K562 (cell line): ENCODE measurements around the gene SAMD8. TPM values are rescaled to one million over a fixed set of nuclear protein-coding genes. Genes with fewer than 3 reads are reported as not detected.

ENCODE experiments used
- ATAC-seq: fragments of 200-7000 bp; cut with Tn5 transposase; 3 replicates; pipeline ENCODE4 v1.9.1; 2020; ENCODE audit warnings: moderate library complexity
- BruUV-seq: library from RNA; stranded (reverse); fragments of 400-500 nt; replicated peaks from 2 replicates; lab custom pipeline; 2021; lab: Mats Ljungman, UMichigan
- CTCF ChIA-PET: fragments of 300-600 bp; formaldehyde crosslinking; extraction: SDS; loops from one replicate; lab custom pipeline; 2021; ENCODE audit warnings: low intra/inter-chr PET ratio; lab: Yijun Ruan, JAX
- POLR2A ChIA-PET: fragments of 300-600, 350-650 bp; sonication (Branson Sonifier 250); formaldehyde crosslinking; extraction: SDS; loops from one replicate; lab custom pipeline; 2021; ENCODE audit warnings: antibody characterized with exemption, inconsistent platforms; lab: Yijun Ruan, JAX
- DNase-seq, 4 experiments: peaks; one replicate each; pipeline versions ENCODE4 v3.0.0 to v3.0.0-alpha.2; 2011 to 2018; ENCODE audit warnings: low spot score in 3 of 4, mixed read lengths in 3 of 4; ENCODE audit errors: extremely low read depth in 1 of 4
- FAIRE-seq: peaks from 2 replicates; lab custom pipeline; 2011; peaks lifted over from hg19 to GRCh38; lab: Jason Lieb, UNC
- H2AFZ ChIP-seq: 2 replicates; pipeline ENCODE4 v1.6.0; 2011; ENCODE audit warnings: low read depth, low read length, control low read depth, inconsistent platforms
- H3K27ac ChIP-seq: fragments of 200-600 bp; 3 replicates; pipeline ENCODE4 v1.8.0; 2011; ENCODE audit warnings: low read depth, mild to moderate bottlenecking, control low read depth, inconsistent platforms, low read length, moderate library complexity, mixed read lengths; ENCODE audit errors: extremely low read depth
- H3K27me3 ChIP-seq, 2 experiments: fragments of 300-600 bp in 1 of 2; 2 replicates in 1 of 2; 3 replicates in 1 of 2; pipeline versions ENCODE4 v1.6.0 to v1.8.0; 2011; ENCODE audit warnings: inconsistent platforms in 2 of 2, low read length in 2 of 2, mild to moderate bottlenecking in 1 of 2, mixed read lengths in 1 of 2, moderate library complexity in 1 of 2; ENCODE audit not compliant: control insufficient read depth in 2 of 2, insufficient read depth in 2 of 2
- H3K36me3 ChIP-seq: fragments of 300-600 bp; 3 replicates; pipeline ENCODE4 v1.8.0; 2011; ENCODE audit warnings: mild to moderate bottlenecking, low read length, inconsistent platforms; ENCODE audit not compliant: control insufficient read depth, insufficient read depth
- H3K4me1 ChIP-seq, 2 experiments: fragments of 200-600 bp in 1 of 2; replicated peaks in 1 of 2; 2 replicates in 1 of 2; 3 replicates in 1 of 2; pipeline versions ENCODE4 v1.5.1 to v1.8.0; 2011; ENCODE audit warnings: inconsistent platforms in 2 of 2, low read length in 2 of 2, mild to moderate bottlenecking in 1 of 2, mixed read lengths in 1 of 2, moderate library complexity in 1 of 2; ENCODE audit not compliant: control insufficient read depth in 2 of 2, insufficient read depth in 2 of 2
- H3K4me2 ChIP-seq: 2 replicates; pipeline ENCODE4 v1.6.1; 2011; ENCODE audit warnings: low read length, control low read depth, inconsistent platforms, mixed read lengths; ENCODE audit not compliant: insufficient read depth
- H3K4me3 ChIP-seq: fragments of 200-600 bp; sonication (generic), shearing (Covaris generic); 2 replicates; pipeline ENCODE4 v1.5.1; 2016; ENCODE audit warnings: control low read depth, inconsistent platforms
- H3K79me2 ChIP-seq: fragments of 200-600 bp; 3 replicates; pipeline ENCODE4 v1.8.0; 2011; ENCODE audit warnings: low read length, inconsistent platforms; ENCODE audit not compliant: control insufficient read depth, insufficient read depth
- H3K9ac ChIP-seq, 2 experiments: 2 replicates each; pipeline versions ENCODE4 v1.6.0 to v1.6.1; 2011; ENCODE audit warnings: low read depth in 2 of 2, low read length in 2 of 2, control low read depth in 1 of 2, inconsistent platforms in 1 of 2, mild to moderate bottlenecking in 1 of 2, mixed read lengths in 1 of 2; ENCODE audit not compliant: insufficient read depth in 1 of 2
- H3K9me1 ChIP-seq: one replicate; pipeline ENCODE4 v1.6.0; 2011; ENCODE audit warnings: inconsistent platforms, mild to moderate bottlenecking, low read length, moderate library complexity; ENCODE audit not compliant: control insufficient read depth, insufficient read depth
- H3K9me3 ChIP-seq: replicated peaks from 2 replicates; pipeline ENCODE4 v1.5.1; 2011; ENCODE audit warnings: low read depth, low read length, inconsistent platforms; ENCODE audit not compliant: control insufficient read depth, insufficient read depth
- H4K20me1 ChIP-seq: replicated peaks from 2 replicates; pipeline ENCODE4 v1.6.1; 2011; ENCODE audit warnings: low read length, inconsistent platforms, mixed read lengths; ENCODE audit not compliant: control insufficient read depth, insufficient read depth
- DMBX1 ChIP-seq: fragments of 250-450 bp; sonication (Bioruptor Pico); IDR thresholded peaks from 2 replicates; pipeline ENCODE4 v1.8.0; 2022; ENCODE audit warnings: inconsistent platforms, mild to moderate bottlenecking, moderate library complexity, borderline replicate concordance
- EP400 ChIP-seq: fragments of 450-650 bp; IDR thresholded peaks from 2 replicates; pipeline ENCODE4 v1.6.1; 2017; ENCODE audit warnings: antibody characterized with exemption, mild to moderate bottlenecking, moderate library complexity
- ERF ChIP-seq: fragments of 450-650 bp; formaldehyde crosslinking; IDR thresholded peaks from 2 replicates; pipeline ENCODE4 v1.4.0; 2020; ENCODE audit warnings: mild to moderate bottlenecking, mixed read lengths
- FIP1L1 ChIP-seq: fragments of 200-400 bp; formaldehyde crosslinking; IDR thresholded peaks from 2 replicates; pipeline ENCODE4 v1.6.1; 2018; ENCODE audit warnings: mild to moderate bottlenecking, low read depth, low read length; ENCODE audit not compliant: poor library complexity, severe bottlenecking
- RB1 ChIP-seq: fragments of 450-650 bp; IDR thresholded peaks from 2 replicates; pipeline ENCODE4 v1.6.1; 2017; ENCODE audit warnings: low read depth, mild to moderate bottlenecking
- SUPT5H ChIP-seq: fragments of 450-650 bp; IDR thresholded peaks from 2 replicates; pipeline ENCODE4 v1.6.1; 2016
- TAF15 ChIP-seq: fragments of 200-400 bp; formaldehyde crosslinking; IDR thresholded peaks from 2 replicates; pipeline ENCODE4 v1.6.1; 2017; ENCODE audit warnings: mild to moderate bottlenecking, low read depth, low read length, moderate library complexity
- TAL1 ChIP-seq: fragments of 450-650 bp; IDR thresholded peaks from 2 replicates; pipeline ENCODE4 v1.6.1; 2016; ENCODE audit warnings: mild to moderate bottlenecking
- TBP ChIP-seq: optimal IDR thresholded peaks from 2 replicates; pipeline ENCODE3; 2011; ENCODE audit warnings: low read depth, low read length, improper control_type of control experiment
- ZBTB8A ChIP-seq: fragments of 450-650 bp; IDR thresholded peaks from 2 replicates; pipeline ENCODE4 v1.6.1; 2018; ENCODE audit warnings: mild to moderate bottlenecking, moderate library complexity; ENCODE audit not compliant: partially characterized antibody
- ZNF699 ChIP-seq: fragments of 250-450 bp; sonication (Bioruptor Pico); IDR thresholded peaks from 2 replicates; pipeline ENCODE4 v1.8.0; 2021; ENCODE audit warnings: mild to moderate bottlenecking, moderate library complexity; ENCODE audit not compliant: insufficient replicate concordance
- WGBS: fragments of 100-300 bp; shearing (Covaris generic); methylation state at CpG from one replicate; pipeline ENCODE4 v1.1.6; 2016; ENCODE audit warnings: low coverage, mixed read lengths; ENCODE audit not compliant: insufficient coverage; ENCODE audit errors: missing lambda C conversion rate; 5-methylcytosine and 5-hydroxymethylcytosine counted together
- in situ Hi-C: fragments of 300-500 bp; cut with MboI; formaldehyde crosslinking; loops from 4 replicates; pipeline ENCODE4 v1.15.0; 2018; ENCODE audit warnings: inconsistent platforms, mixed read lengths
- intact Hi-C: fragments of 100-400 bp; cut with micrococcal nuclease; formaldehyde crosslinking; loops from 2 replicates; pipeline ENCODE4 v1.14.2; 2022
- polyA plus RNA-seq, 8 experiments: library from polyadenylated mRNA; depleted of rRNA in 4 of 8; stranded (reverse) in 5 of 8; unstranded in 3 of 8; fragments of >200 nt; fragmentation: Nextera tagmentation in 2 of 8; fragmentation: Illumina TruSeq in 1 of 8; extraction: Ambion mirVana in 2 of 8; extraction: Trizol in 1 of 8; gene quantifications; 2 replicates each; pipeline versions ENCODE4 v1.2.1 to v1.2.3, GENCODE V29; 2011 to 2014; ENCODE audit warnings: inconsistent platforms in 1 of 8, missing spikeins in 1 of 8
- total RNA-seq, 7 experiments: library from RNA; depleted of rRNA in 6 of 7; stranded (reverse); fragments of >200 nt in 6 of 7; fragmentation: Illumina TruSeq in 2 of 7; extraction: Trizol in 2 of 7; gene quantifications; 2 replicates each; pipeline versions ENCODE4 v1.2.1 to v1.2.3, GENCODE V29; 2011 to 2021; ENCODE audit warnings: low replicate concordance in 1 of 7
- TF ChIP-seq, protein P1 (sequence below): fragments of 250-450 bp; sonication (Bioruptor Pico); IDR thresholded peaks from 2 replicates; pipeline ENCODE4 v1.5.1; 2021; ENCODE audit warnings: mild to moderate bottlenecking
- TF ChIP-seq, protein P2 (sequence below): fragments of 450-650 bp; formaldehyde crosslinking; IDR thresholded peaks from 2 replicates; pipeline ENCODE4 v1.4.0; 2020; ENCODE audit warnings: mild to moderate bottlenecking
- TF ChIP-seq, protein P3 (sequence below), 2 experiments: fragments of 450-650 bp in 1 of 2; sonication (generic) in 1 of 2; formaldehyde crosslinking; conservative IDR thresholded peaks; 2 replicates each; pipeline versions ENCODE4 v1.4.0 to v1.8.1; 2020 to 2022; ENCODE audit warnings: mild to moderate bottlenecking in 1 of 2, missing genetic modification reagents in 1 of 2

The SAMD8 gene
- total and polyA plus RNA-seq, 9 of the 15 experiments (the other 6 are each of a cell fraction or from before 2014, with no cell fraction given): 2.7 to 16.1 (median 6.2) TPM

DNA sequence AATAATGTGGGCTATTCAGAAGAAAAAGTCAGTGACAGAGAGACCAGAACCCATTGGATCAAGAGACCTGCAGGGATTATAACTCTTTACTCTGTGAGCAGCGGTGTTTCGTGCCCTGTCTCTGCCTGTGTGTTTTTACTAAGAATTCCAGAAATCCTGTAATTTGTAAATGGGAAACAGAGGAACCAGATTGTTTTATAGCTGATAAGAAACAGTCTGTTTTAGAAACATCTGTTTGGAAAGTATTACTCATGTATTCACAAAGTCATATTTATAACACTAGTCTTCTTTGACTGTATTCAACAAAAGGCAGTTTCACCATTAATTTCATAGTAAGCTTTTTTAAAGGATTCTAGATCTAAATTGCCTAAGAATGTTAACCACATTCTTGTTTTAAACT lies 69.1 kb downstream of the SAMD8 start:
- no peaks in the 10 kb centered on the region for H3K9me3 ChIP-seq
- no peak overlapping the region for H2AFZ ChIP-seq
- H3K36me3 ChIP-seq: peaks cover 15% of the 10 kb centered on the region
- H3K4me3 ChIP-seq: no peak overlapping the region
- no peak for FAIRE-seq
- POLR2A ChIA-PET: interaction anchor here (1.1 kb wide), 1 partner anchor 44 kb away, joined by 3 read pairs; no protein-coding TSS in a partner anchor
- no TSS peak for BruUV-seq
- no peaks in the 10 kb centered on the region for H3K9me1 ChIP-seq
- H3K9ac ChIP-seq: no peak overlapping the region
- H3K27me3 ChIP-seq: no peaks in the 10 kb centered on the region
- H4K20me1 ChIP-seq: no peaks in the 10 kb centered on the region
- TF ChIP-seq, protein P1, sequence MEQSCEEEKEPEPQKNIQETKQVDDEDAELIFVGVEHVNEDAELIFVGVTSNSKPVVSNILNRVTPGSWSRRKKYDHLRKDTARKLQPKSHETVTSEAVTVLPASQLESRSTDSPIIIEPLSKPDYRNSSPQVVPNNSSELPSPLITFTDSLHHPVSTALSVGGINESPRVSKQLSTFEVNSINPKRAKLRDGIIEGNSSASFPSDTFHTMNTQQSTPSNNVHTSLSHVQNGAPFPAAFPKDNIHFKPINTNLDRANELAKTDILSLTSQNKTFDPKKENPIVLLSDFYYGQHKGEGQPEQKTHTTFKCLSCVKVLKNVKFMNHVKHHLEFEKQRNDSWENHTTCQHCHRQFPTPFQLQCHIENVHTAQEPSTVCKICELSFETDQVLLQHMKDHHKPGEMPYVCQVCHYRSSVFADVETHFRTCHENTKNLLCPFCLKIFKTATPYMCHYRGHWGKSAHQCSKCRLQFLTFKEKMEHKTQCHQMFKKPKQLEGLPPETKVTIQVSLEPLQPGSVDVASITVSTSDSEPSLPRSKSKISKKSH (CRISPR knock-in tag): no peak
- TF ChIP-seq TAF15 (no peak), ZBTB8A (no peak), EP400 (no peak), DMBX1 (CRISPR knock-in tag) (no peak), FIP1L1 (no peak), TAL1 (no peak), SUPT5H (no peak), ZNF699 (CRISPR knock-in tag) (no peak), RB1 (no peak), TBP (no peak), ERF (no peak)
- TF ChIP-seq, protein P2, sequence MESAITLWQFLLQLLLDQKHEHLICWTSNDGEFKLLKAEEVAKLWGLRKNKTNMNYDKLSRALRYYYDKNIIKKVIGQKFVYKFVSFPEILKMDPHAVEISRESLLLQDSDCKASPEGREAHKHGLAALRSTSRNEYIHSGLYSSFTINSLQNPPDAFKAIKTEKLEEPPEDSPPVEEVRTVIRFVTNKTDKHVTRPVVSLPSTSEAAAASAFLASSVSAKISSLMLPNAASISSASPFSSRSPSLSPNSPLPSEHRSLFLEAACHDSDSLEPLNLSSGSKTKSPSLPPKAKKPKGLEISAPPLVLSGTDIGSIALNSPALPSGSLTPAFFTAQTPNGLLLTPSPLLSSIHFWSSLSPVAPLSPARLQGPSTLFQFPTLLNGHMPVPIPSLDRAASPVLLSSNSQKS (CRISPR knock-in tag): no peak
- TF ChIP-seq, protein P3, sequence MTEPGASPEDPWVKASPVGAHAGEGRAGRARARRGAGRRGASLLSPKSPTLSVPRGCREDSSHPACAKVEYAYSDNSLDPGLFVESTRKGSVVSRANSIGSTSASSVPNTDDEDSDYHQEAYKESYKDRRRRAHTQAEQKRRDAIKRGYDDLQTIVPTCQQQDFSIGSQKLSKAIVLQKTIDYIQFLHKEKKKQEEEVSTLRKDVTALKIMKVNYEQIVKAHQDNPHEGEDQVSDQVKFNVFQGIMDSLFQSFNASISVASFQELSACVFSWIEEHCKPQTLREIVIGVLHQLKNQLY (CRISPR knock-in tag; conservative IDR thresholded peaks at IDR 0.05): no peak
- no peak for ATAC-seq
- H3K4me1 ChIP-seq: no peaks in the 10 kb centered on the region
- CTCF ChIA-PET: no interaction called here
- in situ Hi-C loops (no loop called here), intact Hi-C loops (no loop called here)
- H3K79me2 ChIP-seq: no peaks in the 10 kb centered on the region
- DNase-seq: no peak
- no peak overlapping the region for H3K4me2 ChIP-seq
- 100% methylated on average over 2 of the region's 2 CpGs for whole genome bisulfite sequencing
- H3K27ac ChIP-seq: no peak overlapping the region
